Fibroblast of pulmonary artery (primary cell): ENCODE data around the gene VPS29.

Source experiments
- DNase-seq: peaks from one replicate; pipeline ENCODE4 v3.0.0-alpha.2; 2010; ENCODE audit warnings: low read depth
- H3K4me3 ChIP-seq: replicated peaks from 2 replicates; pipeline ENCODE4 v1.5.1; 2011; ENCODE audit warnings: low read depth, mild to moderate bottlenecking, control low read depth, low read length, moderate library complexity
- TF ChIP-seq, protein P1 (sequence below): IDR thresholded peaks from 2 replicates; pipeline ENCODE4 v1.5.1; 2011; ENCODE audit warnings: mild to moderate bottlenecking, control low read depth, low read length, inconsistent platforms; ENCODE audit errors: missing control alignments

VPS29 gene

DNA sequence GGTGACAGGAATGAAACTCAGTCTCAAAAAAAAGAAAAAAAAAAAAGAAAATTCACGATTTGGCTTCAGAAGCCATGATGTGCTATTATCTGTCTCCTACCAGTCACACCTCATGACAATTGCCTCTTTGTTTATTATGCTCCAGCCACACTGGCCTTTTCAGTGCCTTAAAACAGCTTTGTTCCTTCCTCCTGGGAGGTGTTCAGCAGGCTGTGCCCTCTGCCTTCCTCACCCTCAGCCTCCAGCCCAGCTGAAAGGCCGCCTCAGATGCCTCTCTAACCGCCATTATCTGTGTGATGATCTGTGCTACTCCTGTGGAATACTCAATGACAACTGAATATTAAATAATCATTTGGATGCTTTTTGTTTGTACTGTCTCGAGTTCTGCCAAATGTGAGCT lies 43.2 kb downstream of the VPS29 start:
- TF ChIP-seq, protein P1, sequence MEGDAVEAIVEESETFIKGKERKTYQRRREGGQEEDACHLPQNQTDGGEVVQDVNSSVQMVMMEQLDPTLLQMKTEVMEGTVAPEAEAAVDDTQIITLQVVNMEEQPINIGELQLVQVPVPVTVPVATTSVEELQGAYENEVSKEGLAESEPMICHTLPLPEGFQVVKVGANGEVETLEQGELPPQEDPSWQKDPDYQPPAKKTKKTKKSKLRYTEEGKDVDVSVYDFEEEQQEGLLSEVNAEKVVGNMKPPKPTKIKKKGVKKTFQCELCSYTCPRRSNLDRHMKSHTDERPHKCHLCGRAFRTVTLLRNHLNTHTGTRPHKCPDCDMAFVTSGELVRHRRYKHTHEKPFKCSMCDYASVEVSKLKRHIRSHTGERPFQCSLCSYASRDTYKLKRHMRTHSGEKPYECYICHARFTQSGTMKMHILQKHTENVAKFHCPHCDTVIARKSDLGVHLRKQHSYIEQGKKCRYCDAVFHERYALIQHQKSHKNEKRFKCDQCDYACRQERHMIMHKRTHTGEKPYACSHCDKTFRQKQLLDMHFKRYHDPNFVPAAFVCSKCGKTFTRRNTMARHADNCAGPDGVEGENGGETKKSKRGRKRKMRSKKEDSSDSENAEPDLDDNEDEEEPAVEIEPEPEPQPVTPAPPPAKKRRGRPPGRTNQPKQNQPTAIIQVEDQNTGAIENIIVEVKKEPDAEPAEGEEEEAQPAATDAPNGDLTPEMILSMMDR = no peak
- H3K4me3 ChIP-seq = no peak overlapping the region
- no peak for DNase-seq

DNA sequence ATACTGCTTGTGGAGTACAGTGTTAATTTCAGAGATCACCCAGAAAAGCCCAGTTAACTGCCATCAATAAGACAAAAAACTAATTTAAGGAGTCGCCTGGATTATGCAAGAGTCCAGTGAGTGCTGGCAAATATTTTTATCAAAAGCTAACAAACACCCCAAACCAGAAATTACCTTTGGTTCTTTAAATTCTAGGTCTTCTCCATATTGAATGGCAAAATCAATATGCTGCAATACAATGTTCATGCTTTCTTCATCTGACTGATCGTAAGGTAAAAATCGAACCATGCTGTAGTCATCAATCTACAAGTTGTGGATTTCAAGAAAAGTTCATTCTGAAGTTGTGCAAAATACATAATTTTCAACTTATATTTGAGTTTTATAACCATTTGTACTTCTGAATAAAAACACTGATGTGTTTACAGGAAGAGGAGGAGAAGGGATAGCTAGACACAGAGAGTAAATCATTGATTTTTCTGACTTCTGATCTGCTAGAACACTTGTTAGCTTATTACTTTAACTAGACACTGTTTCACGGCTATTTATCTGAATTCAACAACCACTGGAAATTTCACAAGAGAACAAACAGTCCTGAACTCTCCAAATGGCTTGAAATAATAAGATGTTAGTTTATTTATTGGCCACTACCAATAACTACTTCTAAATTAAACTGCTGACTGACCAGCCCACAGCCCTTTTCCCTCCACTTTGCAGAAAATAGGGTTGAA lies 48.2 kb downstream of the VPS29 start:
- TF ChIP-seq, protein P1 = no peak
- DNase-seq = no peak
- no peak overlapping the region for H3K4me3 ChIP-seq

DNA sequence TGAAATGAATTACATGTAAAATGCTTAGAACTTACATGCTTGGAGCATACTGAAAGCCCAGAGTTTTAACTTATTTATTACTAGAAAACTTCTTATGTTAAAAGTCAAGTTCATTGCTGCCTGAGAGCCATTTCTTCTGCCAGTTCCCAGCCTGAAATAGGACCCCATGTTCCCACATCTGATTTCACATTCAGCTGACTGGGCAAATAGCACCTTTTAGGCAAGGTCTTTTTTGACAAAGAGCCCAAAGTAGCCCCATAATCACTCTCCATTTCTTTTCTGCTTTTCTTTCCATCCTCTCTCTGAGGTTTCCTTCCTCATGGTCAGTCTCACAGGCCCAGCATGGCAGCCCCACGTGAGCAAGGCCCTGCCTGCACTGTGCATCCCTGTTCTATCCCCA lies 50.6 kb downstream of the VPS29 start:
- DNase-seq = no peak
- TF ChIP-seq, protein P1 = no peak
- H3K4me3 ChIP-seq = no peak overlapping the region

DNA sequence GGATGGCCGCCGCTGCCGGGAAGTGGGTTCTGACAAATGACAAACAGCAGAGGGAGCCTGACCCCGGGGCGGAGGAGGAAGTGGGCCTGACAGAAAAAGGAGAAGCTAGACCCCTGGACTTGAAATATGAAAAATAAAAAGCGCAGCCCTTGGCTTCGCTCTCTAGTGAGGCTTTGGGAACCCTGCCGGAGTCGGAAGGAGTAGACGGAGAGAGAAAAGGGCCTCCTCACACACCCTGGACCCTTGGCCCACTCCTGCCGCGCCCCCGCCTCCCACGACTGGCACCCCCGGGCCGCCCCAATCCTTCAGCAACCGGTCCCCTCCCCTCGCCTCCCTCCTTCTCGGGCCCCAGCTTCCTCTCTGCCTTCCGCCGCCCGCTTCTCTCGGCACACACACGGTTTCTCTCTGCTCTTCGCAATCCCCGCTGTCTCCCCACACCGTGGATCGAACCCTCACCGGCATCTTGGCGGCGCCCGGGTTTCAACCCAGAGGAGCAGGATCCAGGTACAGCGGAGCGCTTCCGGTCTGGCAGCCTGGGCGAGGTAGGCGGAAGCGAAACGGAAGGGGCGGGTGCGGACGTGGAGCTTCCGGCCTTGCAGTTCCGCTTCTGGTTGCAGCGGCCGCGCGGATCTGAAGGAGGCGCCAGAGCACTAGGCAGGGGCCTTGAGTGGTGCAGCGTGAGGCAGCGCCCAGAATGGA lies 52.0 kb downstream of the VPS29 start, which contains the start of gene ARPC3:
TSS of gene ARPC3 (minus strand) at position 539 of the 699 bp plus-strand sequence. CDS start at position 462, 77 bp downstream.
- TF ChIP-seq, protein P1 = peak; percentile 74
- peak within 1 kb of the TSS; percentile 97 for H3K4me3 ChIP-seq
- DNase-seq = peak; percentile 95

DNA sequence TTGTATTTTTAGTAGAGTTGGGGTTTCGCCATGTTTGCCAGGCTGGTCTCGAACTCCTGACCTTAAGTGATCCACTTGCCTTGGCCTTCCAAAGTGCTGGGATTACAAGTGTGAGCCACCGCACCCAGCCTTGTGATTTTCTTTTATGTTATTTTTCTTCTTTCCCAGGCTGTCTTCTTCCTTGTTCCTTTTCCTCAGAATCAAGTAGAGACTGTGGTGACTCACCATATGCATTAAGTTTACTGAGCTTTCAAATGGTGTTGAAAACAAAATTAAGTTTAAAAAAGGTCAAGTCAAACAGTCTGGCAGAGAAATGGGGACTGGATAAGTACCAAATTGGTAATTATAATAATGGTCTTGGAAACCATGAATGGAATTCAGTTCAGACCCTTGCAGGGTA lies 57.5 kb downstream of the VPS29 start:
- TF ChIP-seq, protein P1 = no peak
- DNase-seq = no peak
- H3K4me3 ChIP-seq = no peak overlapping the region
